VCaP (cell line): ENCODE measurements around the gene UBALD1.

Experiments used
- H3K27ac ChIP-seq: fragments of 450-650 bp; 2 replicates; pipeline ENCODE4 v1.5.1; 2017
- TF ChIP-seq, protein P1 (sequence below): fragments of 450-650 bp; conservative IDR thresholded peaks from 2 replicates; pipeline ENCODE4 v1.5.1; 2017; ENCODE audit warnings: mild to moderate bottlenecking, moderate library complexity

Gene UBALD1

DNA sequence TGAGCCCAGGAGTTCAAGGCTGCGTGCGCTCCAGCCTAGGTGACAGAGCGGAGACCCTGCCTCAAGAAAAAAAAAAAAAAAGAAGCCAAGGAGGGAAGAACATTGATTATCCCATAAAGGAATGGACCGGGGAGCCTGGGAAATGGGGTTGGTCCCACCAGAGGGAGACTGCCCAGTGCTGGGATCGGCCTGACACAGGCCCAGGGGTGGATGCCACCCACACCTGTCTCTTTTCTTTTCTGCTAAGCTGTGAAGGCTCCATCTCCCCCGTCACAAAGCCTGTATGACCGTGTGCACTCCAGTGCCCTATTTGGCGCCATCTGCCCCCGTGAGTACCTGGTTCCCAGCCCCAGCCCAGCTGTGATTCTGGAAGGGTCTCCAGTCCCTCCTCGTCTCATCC is 15.7 kb downstream of the UBALD1 start:
- TF ChIP-seq, protein P1, sequence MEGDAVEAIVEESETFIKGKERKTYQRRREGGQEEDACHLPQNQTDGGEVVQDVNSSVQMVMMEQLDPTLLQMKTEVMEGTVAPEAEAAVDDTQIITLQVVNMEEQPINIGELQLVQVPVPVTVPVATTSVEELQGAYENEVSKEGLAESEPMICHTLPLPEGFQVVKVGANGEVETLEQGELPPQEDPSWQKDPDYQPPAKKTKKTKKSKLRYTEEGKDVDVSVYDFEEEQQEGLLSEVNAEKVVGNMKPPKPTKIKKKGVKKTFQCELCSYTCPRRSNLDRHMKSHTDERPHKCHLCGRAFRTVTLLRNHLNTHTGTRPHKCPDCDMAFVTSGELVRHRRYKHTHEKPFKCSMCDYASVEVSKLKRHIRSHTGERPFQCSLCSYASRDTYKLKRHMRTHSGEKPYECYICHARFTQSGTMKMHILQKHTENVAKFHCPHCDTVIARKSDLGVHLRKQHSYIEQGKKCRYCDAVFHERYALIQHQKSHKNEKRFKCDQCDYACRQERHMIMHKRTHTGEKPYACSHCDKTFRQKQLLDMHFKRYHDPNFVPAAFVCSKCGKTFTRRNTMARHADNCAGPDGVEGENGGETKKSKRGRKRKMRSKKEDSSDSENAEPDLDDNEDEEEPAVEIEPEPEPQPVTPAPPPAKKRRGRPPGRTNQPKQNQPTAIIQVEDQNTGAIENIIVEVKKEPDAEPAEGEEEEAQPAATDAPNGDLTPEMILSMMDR: no peak
- no peak overlapping the region for H3K27ac ChIP-seq

DNA sequence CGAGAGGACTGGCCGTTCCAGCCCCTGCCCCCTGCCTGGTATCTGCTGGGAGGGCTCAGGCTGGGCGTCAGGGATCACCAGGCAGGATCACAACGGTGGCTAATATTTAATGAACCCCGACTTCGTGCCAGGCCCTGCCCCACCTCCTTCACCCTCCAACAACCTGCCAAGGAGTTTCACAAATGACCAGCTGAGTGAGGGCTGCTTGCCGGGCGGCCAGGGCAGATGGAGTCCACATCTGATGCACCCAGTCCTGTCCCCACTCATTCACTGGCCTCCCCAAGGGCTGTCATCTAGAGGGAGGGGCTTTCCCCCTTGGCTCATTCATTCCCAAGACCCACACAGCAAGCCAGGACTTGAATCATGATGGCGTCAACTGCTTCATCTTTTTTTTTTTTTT is 17.5 kb downstream of the UBALD1 start:
- TF ChIP-seq, protein P1: no peak
- no peak overlapping the region for H3K27ac ChIP-seq

- H3K27ac ChIP-seq: no peak overlapping the region
Measured at GRCh38 chr16:4594433-4595410, 20.0 kb downstream of the UBALD1 start.

GRCh38 chr16:4593086-4593485 is 21.6 kb downstream of the UBALD1 start:
- no peak overlapping the region for H3K27ac ChIP-seq
- TF ChIP-seq, protein P1: no peak

More at GRCh38 chr16:4594433-4595410, 20.0 kb downstream of the UBALD1 start:
- TF ChIP-seq, protein P1: no peak

DNA sequence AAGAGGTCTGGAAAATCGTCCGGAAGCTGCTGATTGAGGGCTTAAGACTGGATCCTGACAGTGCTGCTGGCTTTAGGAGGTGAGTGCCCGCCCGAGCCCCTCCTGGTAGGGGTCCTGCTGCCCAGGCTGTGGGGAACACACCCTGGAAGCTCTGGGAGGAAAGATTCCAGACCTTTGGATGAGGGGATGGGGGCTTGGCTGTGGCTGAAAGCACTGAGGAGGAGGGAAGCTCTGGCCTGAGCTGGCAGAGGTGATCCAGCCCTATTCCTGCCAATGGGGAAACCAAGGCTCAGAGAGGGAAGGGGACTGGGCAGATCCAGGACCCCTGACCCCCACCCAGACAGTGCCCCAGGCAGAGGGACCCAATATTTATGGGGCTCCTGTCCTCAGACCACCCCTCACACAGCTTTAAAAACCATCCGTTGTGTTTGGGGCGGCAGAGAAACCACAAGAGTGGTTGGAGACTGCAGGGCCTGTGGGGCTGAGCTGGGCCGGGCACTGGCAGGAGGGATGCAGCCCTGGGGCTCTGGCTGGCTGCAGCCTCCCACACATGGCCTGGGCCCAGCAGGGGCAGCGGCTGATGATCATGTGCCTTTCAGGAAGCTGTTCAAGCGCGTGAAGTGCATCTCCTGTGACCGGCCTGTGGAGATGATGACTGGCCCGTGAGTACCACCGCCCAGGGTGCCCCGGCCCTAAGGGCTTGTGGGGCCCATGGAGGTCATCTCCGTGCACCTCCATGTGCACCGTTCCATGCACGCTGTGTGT is 22.8 kb downstream of the UBALD1 start:
- TF ChIP-seq, protein P1: no peak
- no peak overlapping the region for H3K27ac ChIP-seq

GRCh38 chr16:4591191-4591590 is 23.5 kb downstream of the UBALD1 start:
- no peak overlapping the region for H3K27ac ChIP-seq
- TF ChIP-seq, protein P1: no peak

DNA sequence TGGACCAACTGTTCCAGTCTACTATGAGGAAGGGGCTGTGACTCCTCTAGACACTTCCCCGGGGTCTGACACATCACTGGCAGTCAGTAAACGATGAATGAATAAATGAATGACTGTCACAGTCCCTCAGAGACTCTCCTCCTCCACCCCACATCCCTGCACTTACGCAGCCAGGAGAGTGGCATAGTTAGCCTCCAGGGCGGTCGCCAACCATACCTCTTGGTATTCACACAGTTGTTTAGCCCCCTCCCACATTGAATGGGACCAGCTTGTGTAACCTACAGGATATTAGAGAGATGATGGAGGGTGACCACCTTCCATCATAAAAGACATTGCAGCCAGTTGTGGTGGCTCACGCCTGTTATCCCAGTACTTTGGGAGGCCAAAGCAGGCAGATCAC is 25.7 kb downstream of the UBALD1 start:
- no peak overlapping the region for H3K27ac ChIP-seq
- TF ChIP-seq, protein P1: no peak
